ENCODE measurements around the gene LDLRAD3.

Gene LDLRAD3

DNA sequence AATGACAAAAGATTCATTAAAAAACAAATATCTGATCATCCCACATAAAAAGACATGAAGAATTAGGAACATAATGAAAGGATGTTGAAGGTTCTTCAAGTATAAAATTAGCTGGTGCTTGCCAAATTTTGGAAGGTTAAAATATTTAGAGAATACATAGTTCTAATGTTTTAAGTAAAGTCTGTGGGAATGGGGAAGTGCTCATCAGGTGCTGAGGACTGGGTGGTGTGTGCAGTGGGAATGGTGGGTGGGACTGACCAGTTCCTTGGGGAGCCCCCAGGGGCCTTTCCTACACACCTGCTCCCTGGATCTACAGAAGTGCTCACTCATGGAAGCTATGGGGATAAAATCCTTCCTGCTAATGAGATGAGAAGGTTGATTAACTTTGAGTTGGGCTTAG lies 11.8 kb downstream of the LDLRAD3 start:
- DNase-seq (ENCODE audit: low read depth in 2 of 2), result no peak

DNA sequence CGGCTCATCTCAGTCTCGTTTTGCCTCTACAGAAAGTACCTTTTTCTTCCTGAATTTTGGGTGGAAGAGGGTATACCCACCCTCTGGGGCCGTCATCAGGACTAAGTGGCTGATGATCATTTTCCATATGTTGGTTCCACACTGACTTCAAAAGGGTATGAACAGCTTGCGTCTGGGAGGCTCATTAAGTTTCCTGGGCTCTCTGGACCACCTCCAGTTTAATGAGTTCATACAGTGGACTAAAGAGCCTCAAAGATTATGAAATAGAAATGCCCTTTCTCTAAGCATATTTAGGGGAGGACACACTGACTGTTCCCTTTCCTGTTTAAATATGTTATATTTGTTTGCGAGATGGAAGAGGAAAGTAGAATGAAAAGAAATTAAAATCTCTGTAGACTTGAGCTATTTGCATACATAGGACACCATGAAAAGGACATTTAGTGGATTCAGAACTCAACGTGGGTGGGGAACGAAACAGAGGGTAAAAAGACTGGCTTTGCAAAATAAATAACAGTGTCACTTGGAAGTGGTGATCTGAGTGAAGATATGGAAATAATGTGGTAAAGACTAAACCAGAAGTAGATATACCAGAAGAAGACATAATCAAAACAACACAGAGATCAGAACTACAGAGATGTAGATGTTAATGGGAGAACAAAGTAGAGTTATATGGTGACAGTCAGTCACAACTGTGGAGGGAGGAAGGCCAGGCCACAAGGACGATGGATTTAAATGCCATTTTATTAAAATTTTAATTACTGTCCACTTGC lies 18.7 kb downstream of the LDLRAD3 start:
- no peak for DNase-seq (ENCODE audit: low read depth in 2 of 2)

- no peak for DNase-seq (ENCODE audit: low read depth in 2 of 2)
Measured at GRCh38 chr11:35963911-35964310, 20.0 kb downstream of the LDLRAD3 start.

DNA sequence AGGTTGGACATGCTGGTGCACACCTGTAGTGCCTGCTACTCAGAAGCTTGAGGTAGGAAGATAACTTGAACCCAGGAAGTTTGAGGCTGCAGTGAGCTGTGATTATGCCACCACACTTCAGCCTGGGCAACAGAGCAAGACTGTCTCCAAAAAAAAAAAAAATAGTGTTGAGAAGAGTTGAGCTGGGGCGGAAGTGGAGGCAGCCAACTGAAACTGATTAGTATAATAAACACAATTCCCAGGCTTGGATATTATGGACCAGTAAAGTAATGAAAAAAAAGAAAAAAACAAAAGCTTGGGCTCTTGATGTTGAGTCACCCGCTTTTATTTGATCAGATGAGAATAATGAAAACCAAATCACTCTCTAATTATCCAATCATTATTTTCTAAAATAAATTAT lies 21.0 kb downstream of the LDLRAD3 start:
- no peak for DNase-seq (ENCODE audit: low read depth in 2 of 2)

GRCh38 chr11:35967042-35967441 lies 23.2 kb downstream of the LDLRAD3 start:
- DNase-seq (ENCODE audit: low read depth in 2 of 2), result no peak

DNA sequence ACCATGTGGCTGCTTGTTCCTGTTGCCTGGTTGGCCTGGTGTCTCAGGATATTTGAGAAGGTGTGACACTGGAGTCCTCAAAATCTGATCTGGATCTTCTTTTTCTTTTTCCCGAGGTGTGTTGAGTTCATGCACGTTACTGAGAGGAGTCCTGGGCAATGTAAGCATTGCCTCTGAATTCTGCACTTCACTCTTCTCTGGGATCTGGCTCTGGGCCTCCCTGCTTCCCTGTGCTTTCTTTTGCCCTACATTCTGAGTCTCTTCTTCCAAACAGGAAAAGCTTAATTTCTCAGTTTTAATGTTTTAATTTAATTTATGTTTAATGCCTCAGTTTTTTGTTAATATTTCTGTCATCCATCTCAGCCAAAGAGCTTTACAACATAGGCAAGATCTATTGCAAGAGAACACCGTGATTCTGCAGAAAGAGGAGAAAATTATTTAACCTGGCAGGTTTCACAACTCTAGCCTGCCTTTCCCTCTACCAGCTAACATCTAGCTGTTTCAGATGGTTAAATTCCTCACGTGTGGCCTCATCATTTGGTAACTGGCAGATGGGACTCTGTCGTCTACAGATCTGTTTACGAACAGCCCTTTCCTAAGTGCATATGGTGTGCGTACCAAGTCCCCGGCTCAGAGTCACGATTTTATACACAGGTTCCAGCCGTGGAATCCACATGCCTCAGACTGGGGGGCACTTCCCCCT lies 24.7 kb downstream of the LDLRAD3 start:
- no peak for DNase-seq (ENCODE audit: low read depth in 2 of 2)

DNA sequence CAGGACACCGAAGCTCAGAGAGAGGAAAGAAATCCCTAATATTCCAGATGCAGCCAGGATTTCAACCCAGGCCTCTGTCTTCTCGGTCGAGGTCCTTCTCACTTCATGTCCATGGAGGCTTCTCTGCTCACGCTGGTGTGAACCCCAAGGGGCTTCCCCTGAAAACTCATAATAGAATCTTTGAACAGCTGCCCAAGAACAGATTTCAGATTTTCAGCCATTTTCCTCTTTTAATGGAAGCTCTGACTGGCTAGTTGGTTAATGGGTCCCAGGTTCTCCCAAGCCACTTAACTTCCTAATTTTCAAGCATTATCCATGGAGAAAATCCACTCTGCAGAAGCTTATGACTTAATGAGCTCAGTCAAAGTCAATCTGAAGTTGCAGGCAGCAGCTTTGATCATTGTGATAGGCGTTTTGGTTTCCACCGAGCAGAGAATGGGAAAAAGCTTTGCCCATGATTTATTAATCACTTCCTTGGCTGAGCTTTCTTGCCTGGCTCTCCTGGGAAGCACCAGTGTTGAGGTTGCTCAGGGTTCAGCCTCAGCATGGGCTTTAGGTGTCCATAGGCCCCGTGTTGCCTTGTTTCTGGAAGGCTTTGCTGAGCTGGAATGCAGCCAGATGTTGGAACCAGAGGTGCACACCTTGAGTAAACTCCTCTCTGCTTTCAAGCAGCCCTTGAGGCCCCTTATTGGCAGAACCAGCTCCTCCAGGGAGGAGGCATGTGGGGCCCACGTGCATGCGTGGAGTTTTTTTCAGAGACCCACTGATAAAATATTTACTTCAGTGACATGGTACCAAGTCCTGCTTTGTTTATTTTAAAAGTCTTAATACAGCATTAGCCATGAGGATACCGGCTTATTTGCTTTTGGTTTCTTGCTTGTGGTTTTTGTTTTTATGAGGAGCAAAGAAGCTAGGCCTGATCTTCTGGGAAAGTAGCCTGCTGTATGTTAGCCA lies 25.5 kb downstream of the LDLRAD3 start:
- DNase-seq (ENCODE audit: low read depth in 2 of 2), result no peak

- no peak for DNase-seq (ENCODE audit: low read depth in 2 of 2)
Measured at GRCh38 chr11:35970445-35970844, 26.6 kb downstream of the LDLRAD3 start.

DNA sequence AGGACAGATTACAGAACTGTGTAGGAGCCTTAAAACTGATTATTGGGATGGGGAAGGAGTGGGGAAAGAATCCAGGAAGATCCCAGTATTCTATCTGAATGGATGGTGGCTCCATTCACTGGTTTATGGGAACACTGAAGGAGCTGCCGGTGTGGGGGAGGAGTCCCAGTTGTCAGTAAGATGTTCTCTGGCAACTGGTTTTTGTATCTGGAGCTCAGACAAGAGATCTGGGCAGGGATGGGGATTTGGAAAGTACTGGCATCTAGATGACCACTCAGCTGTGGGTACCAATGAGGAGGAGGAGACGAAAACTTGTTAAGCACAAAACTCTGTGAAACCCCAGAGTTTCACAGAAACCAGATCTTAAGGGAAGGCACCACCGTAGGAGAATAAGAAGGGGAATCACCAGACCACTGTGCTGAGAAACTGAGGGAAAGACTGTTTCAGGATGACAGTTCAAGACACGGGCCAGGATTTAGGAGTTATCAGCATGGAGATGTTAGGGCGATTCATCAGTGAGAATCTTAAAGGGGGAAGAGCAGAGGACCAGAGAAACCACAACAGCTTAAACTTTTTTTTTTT lies 28.1 kb downstream of the LDLRAD3 start:
- DNase-seq (ENCODE audit: low read depth in 2 of 2), result no peak

DNA sequence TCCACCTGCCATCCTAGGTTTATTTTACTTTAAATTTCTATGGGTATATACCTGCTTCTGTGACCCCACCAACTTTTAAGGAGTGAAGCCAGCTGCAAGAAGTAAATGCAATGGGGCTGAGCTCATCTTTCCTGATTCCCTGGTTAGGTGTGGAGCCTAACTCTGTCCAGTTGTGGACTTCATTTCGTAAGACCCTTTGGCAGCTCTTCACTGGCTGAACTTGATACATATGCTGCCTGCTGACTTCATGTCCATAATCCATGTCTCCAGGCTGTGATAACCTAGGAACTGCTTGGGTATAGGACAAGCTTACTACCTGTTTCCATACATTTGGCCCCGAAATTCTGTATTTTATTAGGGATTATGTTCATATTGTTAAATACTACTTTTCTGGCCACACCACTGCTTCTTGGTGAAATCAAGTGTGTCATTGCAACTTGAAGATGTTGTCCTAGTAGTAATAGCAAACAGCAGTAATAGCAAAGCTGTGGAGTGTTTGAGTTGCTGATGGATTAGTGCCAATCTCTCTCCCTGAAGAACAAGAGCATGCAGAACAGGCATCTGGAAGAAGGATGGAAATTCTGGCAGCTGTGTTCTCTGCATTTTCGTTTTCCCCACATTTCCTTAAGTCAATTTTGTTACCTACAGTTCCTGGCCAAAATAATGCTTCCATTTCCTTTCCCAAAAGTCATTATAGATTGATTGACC lies 31.2 kb downstream of the LDLRAD3 start:
- DNase-seq (ENCODE audit: low read depth in 2 of 2), result no peak

- no peak for DNase-seq (ENCODE audit: low read depth in 2 of 2)
Measured at GRCh38 chr11:35976434-35976833, 32.6 kb downstream of the LDLRAD3 start.

DNA sequence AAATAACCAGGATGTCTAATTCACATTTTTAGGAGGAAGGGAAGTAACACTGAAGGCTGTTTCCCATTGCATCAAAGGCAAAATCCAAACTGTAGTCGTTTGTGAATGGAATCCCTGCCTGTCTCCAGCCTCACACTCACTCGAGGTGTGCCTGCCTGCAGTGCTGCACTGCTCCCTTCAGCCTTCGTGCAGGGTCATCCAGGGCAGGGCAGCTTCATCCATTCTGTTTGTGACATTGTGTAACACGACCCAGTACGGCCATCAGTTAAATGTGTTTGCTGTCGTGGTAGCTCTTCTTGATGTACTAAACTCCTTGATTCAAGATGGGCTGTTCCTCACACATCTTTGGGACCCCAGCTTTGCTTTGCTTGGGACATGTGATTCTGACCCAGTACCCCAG lies 34.3 kb downstream of the LDLRAD3 start:
- DNase-seq (ENCODE audit: low read depth in 2 of 2), result no peak

GRCh38 chr11:35978891-35979290 lies 35.0 kb downstream of the LDLRAD3 start:
- no peak for DNase-seq (ENCODE audit: low read depth in 2 of 2)

DNA sequence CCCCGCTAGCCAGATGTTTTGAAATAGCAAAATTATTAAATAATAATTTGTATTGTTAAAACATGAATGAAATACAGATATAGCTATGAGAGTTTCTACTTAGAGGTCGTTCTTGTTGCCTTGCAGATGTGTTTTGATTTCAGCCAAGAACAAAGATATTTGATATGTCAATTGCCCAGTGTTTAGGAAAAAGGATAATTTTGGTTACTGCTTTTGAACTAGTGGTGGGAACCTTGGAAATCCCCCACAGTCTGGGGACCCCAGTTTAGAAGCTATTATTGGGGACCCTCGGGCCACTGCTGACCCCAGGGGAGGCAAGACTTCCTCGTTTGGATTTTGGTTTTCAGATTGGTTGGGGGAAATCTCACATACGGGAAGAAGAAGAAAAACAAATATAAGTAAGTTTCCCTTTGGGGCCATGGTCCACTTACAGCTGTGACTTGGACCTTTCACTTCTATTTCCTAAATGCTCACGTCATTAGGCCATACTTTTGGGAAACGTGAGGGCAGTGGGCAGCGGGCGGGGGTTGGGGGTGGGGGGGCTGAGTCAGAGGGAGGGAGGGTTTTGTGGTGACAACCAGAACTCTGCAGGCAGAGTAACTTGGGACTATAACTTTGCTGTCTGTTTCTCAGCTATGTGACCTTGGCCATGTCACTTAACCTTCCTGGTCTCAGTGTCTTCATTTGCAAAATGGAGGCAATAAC lies 37.0 kb downstream of the LDLRAD3 start:
- no peak for DNase-seq (ENCODE audit: low read depth in 2 of 2)

GRCh38 chr11:35981581-35981980 lies 37.7 kb downstream of the LDLRAD3 start:
- no peak for DNase-seq (ENCODE audit: low read depth in 2 of 2)

- DNase-seq (ENCODE audit: low read depth in 2 of 2), result no peak
Measured at GRCh38 chr11:35982061-35982460, 38.2 kb downstream of the LDLRAD3 start.

GRCh38 chr11:35983981-35984380 lies 40.1 kb downstream of the LDLRAD3 start:
- no peak for DNase-seq (ENCODE audit: low read depth in 2 of 2)

GRCh38 chr11:35986947-35987346 lies 43.1 kb downstream of the LDLRAD3 start:
- DNase-seq (ENCODE audit: low read depth in 2 of 2), result no peak

- DNase-seq (ENCODE audit: low read depth in 2 of 2), result no peak
Measured at GRCh38 chr11:35990170-35990569, 46.3 kb downstream of the LDLRAD3 start.

- DNase-seq (ENCODE audit: low read depth in 2 of 2), result no peak
Measured at GRCh38 chr11:35990816-35991215, 47.0 kb downstream of the LDLRAD3 start.

GRCh38 chr11:35992548-35992947 lies 48.7 kb downstream of the LDLRAD3 start:
- DNase-seq (ENCODE audit: low read depth in 2 of 2), result no peak
